Testis (tissue), 2 donors: Measurements from ENCODE around the gene ZNF445.

Source experiments
- CTCF ChIP-seq, 3 experiments: fragments of 450-650 bp in 2 of 3; fragments of 200-600 bp in 1 of 3; sonication (generic) in 1 of 3; IDR thresholded peaks; one replicate each; pipeline ENCODE4 v1.5.1; 2016 to 2019; ENCODE audit warnings: antibody characterized with exemption in 3 of 3, mild to moderate bottlenecking in 2 of 3, moderate library complexity in 1 of 3
- POLR2A ChIP-seq: fragments of 450-650 bp; IDR thresholded peaks from one replicate; pipeline ENCODE4 v1.6.1; 2017; ENCODE audit warnings: antibody characterized with exemption, mild to moderate bottlenecking, moderate library complexity

- TF ChIP-seq CTCF (IDR thresholded peaks at IDR 0.05) = no peak
- TF ChIP-seq POLR2A = no peak
Observed at GRCh38 chr3:44434834-44435510, 42.5 kb downstream of the ZNF445 start.
